K562 (cell line): ENCODE data around the gene CGGBP1. TPM values are rescaled to one million over a fixed set of nuclear protein-coding genes. Genes with fewer than 3 reads are reported as not detected.

ENCODE experiments used
- ARHGAP35 ChIP-seq: fragments of 450-650 bp; IDR thresholded peaks from 2 replicates; pipeline ENCODE4 v1.6.1; 2018; ENCODE audit not compliant: partially characterized antibody
- CREB1 ChIP-seq, 2 experiments: sonication (generic) in 1 of 2; formaldehyde crosslinking in 1 of 2; IDR thresholded peaks; 2 replicates each; pipeline versions ENCODE4 v1.6.1 to v1.8.0; 2012 to 2022; ENCODE audit warnings: inconsistent platforms in 1 of 2, mild to moderate bottlenecking in 1 of 2, missing genetic modification reagents in 1 of 2, moderate library complexity in 1 of 2
- ESRRA ChIP-seq: fragments of 450-650 bp; IDR thresholded peaks from 2 replicates; pipeline ENCODE4 v1.6.1; 2014; ENCODE audit warnings: low read depth, mild to moderate bottlenecking, moderate library complexity, borderline replicate concordance
- ETS2 ChIP-seq: IDR thresholded peaks from 2 replicates; pipeline ENCODE4 v1.6.1; 2016; ENCODE audit warnings: borderline replicate concordance, missing genetic modification characterization, mild to moderate bottlenecking, moderate library complexity, missing compliant biosample characterization; ENCODE audit not compliant: poor library complexity, severe bottlenecking
- HNRNPK ChIP-seq: fragments of 200-400 bp; formaldehyde crosslinking; IDR thresholded peaks from one replicate; pipeline ENCODE4 v1.6.1; 2018; ENCODE audit warnings: mild to moderate bottlenecking, low read depth, low read length; ENCODE audit not compliant: poor library complexity, severe bottlenecking
- HOXB6 ChIP-seq: fragments of 250-450 bp; sonication (Bioruptor Pico); IDR thresholded peaks from 2 replicates; pipeline ENCODE4 v1.5.1; 2022; ENCODE audit warnings: mild to moderate bottlenecking, borderline replicate concordance
- KDM4B ChIP-seq, 2 experiments: fragments of 450-650 bp in 1 of 2; sonication (generic) in 1 of 2; IDR thresholded peaks; 2 replicates each; pipeline ENCODE4 v1.6.1; 2016 to 2017; ENCODE audit warnings: borderline replicate concordance in 2 of 2, antibody characterized with exemption in 1 of 2, low read depth in 1 of 2, mild to moderate bottlenecking in 1 of 2
- LCOR ChIP-seq: sonication (generic); formaldehyde crosslinking; IDR thresholded peaks from 2 replicates; pipeline ENCODE4 v1.8.0; 2022; ENCODE audit warnings: mild to moderate bottlenecking, missing genetic modification reagents
- MAFK ChIP-seq: IDR thresholded peaks from 2 replicates; pipeline ENCODE4 v1.6.1; 2011; ENCODE audit warnings: low read length, improper control_type of control experiment
- NONO ChIP-seq, 2 experiments: fragments of 200-400 bp in 1 of 2; fragments of 450-650 bp in 1 of 2; formaldehyde crosslinking in 1 of 2; IDR thresholded peaks; 2 replicates each; pipeline ENCODE4 v1.6.1; 2017; ENCODE audit warnings: low read depth in 2 of 2, mild to moderate bottlenecking in 2 of 2, moderate library complexity in 2 of 2, low read length in 1 of 2
- NR2C1 ChIP-seq, 2 experiments: fragments of 450-650 bp; IDR thresholded peaks; 2 replicates each; pipeline ENCODE4 v1.6.1; 2017; ENCODE audit warnings: mild to moderate bottlenecking in 2 of 2, antibody characterized with exemption in 1 of 2, inconsistent platforms in 1 of 2, missing compliant biosample characterization in 1 of 2, missing genetic modification characterization in 1 of 2
- POLR2A ChIP-seq: fragments of 450-650 bp; conservative IDR thresholded peaks from 2 replicates; pipeline ENCODE4 v1.6.1; 2016
- PTTG1 ChIP-seq: fragments of 450-650 bp; IDR thresholded peaks from 2 replicates; pipeline ENCODE4 v1.6.1; 2016; ENCODE audit warnings: low read depth, mild to moderate bottlenecking, missing genetic modification characterization, missing compliant biosample characterization
- SMAD1 ChIP-seq: fragments of 150-350 bp; IDR thresholded peaks from 2 replicates; pipeline ENCODE4 v1.6.1; 2014; ENCODE audit warnings: low read length, low read depth; ENCODE audit not compliant: partially characterized antibody
- SOX6 ChIP-seq: fragments of 450-650 bp; IDR thresholded peaks from 2 replicates; pipeline ENCODE4 v1.6.1; 2014; ENCODE audit warnings: mild to moderate bottlenecking
- ZNF263 ChIP-seq: sonication (generic); formaldehyde crosslinking; IDR thresholded peaks from 2 replicates; pipeline ENCODE4 v1.8.0; 2022; ENCODE audit warnings: mild to moderate bottlenecking, missing genetic modification reagents, borderline replicate concordance
- ZNF324 ChIP-seq: fragments of 250-450 bp; sonication (Bioruptor Pico); IDR thresholded peaks from 2 replicates; pipeline ENCODE4 v1.4.0; 2020; ENCODE audit warnings: mild to moderate bottlenecking
- ZSCAN32 ChIP-seq: fragments of 450-650 bp; formaldehyde crosslinking; IDR thresholded peaks from 2 replicates; pipeline ENCODE4 v1.4.0; 2020; ENCODE audit warnings: mild to moderate bottlenecking, moderate library complexity
- polyA plus RNA-seq, 8 experiments: library from polyadenylated mRNA; depleted of rRNA in 4 of 8; stranded (reverse) in 5 of 8; unstranded in 3 of 8; fragments of >200 nt; fragmentation: Nextera tagmentation in 2 of 8; fragmentation: Illumina TruSeq in 1 of 8; extraction: Ambion mirVana in 2 of 8; extraction: Trizol in 1 of 8; gene quantifications; 2 replicates each; pipeline versions ENCODE4 v1.2.1 to v1.2.3, GENCODE V29; 2011 to 2014; ENCODE audit warnings: inconsistent platforms in 1 of 8, missing spikeins in 1 of 8
- total RNA-seq, 7 experiments: library from RNA; depleted of rRNA in 6 of 7; stranded (reverse); fragments of >200 nt in 6 of 7; fragmentation: Illumina TruSeq in 2 of 7; extraction: Trizol in 2 of 7; gene quantifications; 2 replicates each; pipeline versions ENCODE4 v1.2.1 to v1.2.3, GENCODE V29; 2011 to 2021; ENCODE audit warnings: low replicate concordance in 1 of 7
- TF ChIP-seq, protein P1 (sequence below): fragments of 450-650 bp; formaldehyde crosslinking; IDR thresholded peaks from 2 replicates; pipeline ENCODE4 v1.4.0; 2022; ENCODE audit warnings: mild to moderate bottlenecking, moderate library complexity
- TF ChIP-seq, protein P2 (sequence below): fragments of 250-450 bp; sonication (Bioruptor Pico); IDR thresholded peaks from 2 replicates; pipeline ENCODE4 v1.8.0; 2021; ENCODE audit warnings: moderate library complexity, mild to moderate bottlenecking, inconsistent platforms
- TF ChIP-seq, protein P3 (sequence below): sonication (generic); formaldehyde crosslinking; IDR thresholded peaks from 2 replicates; pipeline ENCODE4 v1.8.0; 2022; ENCODE audit warnings: missing genetic modification reagents, mild to moderate bottlenecking, borderline replicate concordance

CGGBP1 gene
- total and polyA plus RNA-seq, 9 of the 15 experiments (the other 6 are each of a cell fraction or from before 2014, with no cell fraction given) = 14.4 to 47.8 (median 37.8) TPM

DNA sequence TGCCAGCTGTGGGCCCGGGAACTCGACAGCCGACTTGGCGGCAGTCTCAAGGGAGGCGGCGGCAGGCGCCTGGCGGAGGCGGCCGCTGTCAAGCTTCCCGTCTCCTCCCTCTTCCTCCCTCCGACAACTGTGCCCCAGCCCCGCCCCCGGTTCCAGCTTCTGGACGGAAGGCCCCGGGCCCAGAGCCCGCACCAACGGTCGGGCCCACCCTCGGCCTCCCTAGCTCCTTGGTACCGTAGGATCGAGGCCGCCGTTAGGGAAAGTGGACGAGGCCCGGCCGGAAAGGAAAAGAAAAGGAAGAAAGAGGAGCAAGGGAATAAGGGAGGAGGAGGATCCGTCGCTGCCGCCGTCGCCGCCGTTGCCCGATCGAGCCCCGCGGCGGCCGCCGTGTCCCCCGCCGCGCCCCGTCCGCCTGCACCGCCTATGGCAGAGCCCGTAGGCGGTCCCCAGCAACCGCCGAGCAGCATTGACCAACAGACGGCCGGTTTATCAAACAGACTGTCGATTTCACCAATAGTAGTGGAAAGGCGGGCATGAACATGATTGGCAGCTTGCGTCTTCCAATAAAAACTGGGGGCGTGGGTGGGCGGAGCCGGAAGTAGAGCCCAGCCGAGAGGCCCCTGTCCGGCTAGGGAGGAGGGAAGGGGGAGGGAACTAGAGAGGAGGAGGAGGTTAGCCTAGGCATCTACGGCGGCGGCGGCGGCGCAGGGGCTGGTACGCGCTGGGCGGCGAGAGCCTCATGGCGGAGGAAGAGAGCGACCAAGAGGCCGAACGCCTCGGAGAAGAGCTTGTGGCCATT lies at the start of gene CGGBP1, which contains the start of gene ZNF654 (continued):
- TF ChIP-seq PTTG1 (tag) (no peak), HOXB6 (CRISPR knock-in tag) (no peak), ZSCAN32 (CRISPR knock-in tag) (no peak), ZNF263 (CRISPR knock-in tag) (peak; percentile 89), NONO (IDR thresholded peaks at IDR 0.05; ENCODE audit: low read depth in 2 of 2, low read length in 1 of 2) (no peak), HNRNPK (no peak), MAFK (no peak), SOX6 (no peak; the same call in 1 of the 2 replicates), POLR2A (peak; percentile 84), CREB1 (IDR thresholded peaks at IDR 0.05) (0 out of 2 replicates have a peak, but pooled peaks have one; percentile 10), CREB1 (CRISPR knock-in tag; IDR thresholded peaks at IDR 0.05) (no peak), ZNF324 (CRISPR knock-in tag) (no peak), ESRRA (0 out of 2 replicates have a peak, but pooled peaks have one; percentile 14), ETS2 (tag) (no peak), KDM4B (IDR thresholded peaks at IDR 0.05; ENCODE audit: borderline replicate concordance in 2 of 2, low read depth in 1 of 2) (no peak), NR2C1 (IDR thresholded peaks at IDR 0.05) (no peak), NR2C1 (tag; IDR thresholded peaks at IDR 0.05) (no peak), LCOR (CRISPR knock-in tag) (no peak), ARHGAP35 (no peak), SMAD1 (no peak)
- TF ChIP-seq, protein P1, sequence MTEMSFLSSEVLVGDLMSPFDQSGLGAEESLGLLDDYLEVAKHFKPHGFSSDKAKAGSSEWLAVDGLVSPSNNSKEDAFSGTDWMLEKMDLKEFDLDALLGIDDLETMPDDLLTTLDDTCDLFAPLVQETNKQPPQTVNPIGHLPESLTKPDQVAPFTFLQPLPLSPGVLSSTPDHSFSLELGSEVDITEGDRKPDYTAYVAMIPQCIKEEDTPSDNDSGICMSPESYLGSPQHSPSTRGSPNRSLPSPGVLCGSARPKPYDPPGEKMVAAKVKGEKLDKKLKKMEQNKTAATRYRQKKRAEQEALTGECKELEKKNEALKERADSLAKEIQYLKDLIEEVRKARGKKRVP (CRISPR knock-in tag) = no peak
- TF ChIP-seq, protein P2, sequence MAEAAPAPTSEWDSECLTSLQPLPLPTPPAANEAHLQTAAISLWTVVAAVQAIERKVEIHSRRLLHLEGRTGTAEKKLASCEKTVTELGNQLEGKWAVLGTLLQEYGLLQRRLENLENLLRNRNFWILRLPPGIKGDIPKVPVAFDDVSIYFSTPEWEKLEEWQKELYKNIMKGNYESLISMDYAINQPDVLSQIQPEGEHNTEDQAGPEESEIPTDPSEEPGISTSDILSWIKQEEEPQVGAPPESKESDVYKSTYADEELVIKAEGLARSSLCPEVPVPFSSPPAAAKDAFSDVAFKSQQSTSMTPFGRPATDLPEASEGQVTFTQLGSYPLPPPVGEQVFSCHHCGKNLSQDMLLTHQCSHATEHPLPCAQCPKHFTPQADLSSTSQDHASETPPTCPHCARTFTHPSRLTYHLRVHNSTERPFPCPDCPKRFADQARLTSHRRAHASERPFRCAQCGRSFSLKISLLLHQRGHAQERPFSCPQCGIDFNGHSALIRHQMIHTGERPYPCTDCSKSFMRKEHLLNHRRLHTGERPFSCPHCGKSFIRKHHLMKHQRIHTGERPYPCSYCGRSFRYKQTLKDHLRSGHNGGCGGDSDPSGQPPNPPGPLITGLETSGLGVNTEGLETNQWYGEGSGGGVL (CRISPR knock-in tag) = no peak
- TF ChIP-seq, protein P3, sequence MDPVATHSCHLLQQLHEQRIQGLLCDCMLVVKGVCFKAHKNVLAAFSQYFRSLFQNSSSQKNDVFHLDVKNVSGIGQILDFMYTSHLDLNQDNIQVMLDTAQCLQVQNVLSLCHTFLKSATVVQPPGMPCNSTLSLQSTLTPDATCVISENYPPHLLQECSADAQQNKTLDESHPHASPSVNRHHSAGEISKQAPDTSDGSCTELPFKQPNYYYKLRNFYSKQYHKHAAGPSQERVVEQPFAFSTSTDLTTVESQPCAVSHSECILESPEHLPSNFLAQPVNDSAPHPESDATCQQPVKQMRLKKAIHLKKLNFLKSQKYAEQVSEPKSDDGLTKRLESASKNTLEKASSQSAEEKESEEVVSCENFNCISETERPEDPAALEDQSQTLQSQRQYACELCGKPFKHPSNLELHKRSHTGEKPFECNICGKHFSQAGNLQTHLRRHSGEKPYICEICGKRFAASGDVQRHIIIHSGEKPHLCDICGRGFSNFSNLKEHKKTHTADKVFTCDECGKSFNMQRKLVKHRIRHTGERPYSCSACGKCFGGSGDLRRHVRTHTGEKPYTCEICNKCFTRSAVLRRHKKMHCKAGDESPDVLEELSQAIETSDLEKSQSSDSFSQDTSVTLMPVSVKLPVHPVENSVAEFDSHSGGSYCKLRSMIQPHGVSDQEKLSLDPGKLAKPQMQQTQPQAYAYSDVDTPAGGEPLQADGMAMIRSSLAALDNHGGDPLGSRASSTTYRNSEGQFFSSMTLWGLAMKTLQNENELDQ (CRISPR knock-in tag) = no peak
